Measurements from ENCODE around the gene NTM. TPM values are rescaled to one million over a fixed set of nuclear protein-coding genes. Genes with fewer than 3 reads are reported as not detected.

The NTM gene
- total and polyA plus RNA-seq, 2 experiments from 2014 or later, result 1.1 to 1.7 TPM

GRCh38 chr11:131965504-131965903 is 595.1 kb downstream of the NTM start:
- no peak overlapping the region for H3K27ac ChIP-seq
- H3K27me3 ChIP-seq, result peaks cover 13% of the 10 kb centered on the region
- H3K4me1 ChIP-seq (ENCODE audit: low read depth), result no peaks in the 10 kb centered on the region
- no peaks in the 10 kb centered on the region for H3K9me3 ChIP-seq (ENCODE audit: low read depth)
- no peak overlapping the region for H3K4me3 ChIP-seq
- TF ChIP-seq, protein P1, sequence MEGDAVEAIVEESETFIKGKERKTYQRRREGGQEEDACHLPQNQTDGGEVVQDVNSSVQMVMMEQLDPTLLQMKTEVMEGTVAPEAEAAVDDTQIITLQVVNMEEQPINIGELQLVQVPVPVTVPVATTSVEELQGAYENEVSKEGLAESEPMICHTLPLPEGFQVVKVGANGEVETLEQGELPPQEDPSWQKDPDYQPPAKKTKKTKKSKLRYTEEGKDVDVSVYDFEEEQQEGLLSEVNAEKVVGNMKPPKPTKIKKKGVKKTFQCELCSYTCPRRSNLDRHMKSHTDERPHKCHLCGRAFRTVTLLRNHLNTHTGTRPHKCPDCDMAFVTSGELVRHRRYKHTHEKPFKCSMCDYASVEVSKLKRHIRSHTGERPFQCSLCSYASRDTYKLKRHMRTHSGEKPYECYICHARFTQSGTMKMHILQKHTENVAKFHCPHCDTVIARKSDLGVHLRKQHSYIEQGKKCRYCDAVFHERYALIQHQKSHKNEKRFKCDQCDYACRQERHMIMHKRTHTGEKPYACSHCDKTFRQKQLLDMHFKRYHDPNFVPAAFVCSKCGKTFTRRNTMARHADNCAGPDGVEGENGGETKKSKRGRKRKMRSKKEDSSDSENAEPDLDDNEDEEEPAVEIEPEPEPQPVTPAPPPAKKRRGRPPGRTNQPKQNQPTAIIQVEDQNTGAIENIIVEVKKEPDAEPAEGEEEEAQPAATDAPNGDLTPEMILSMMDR (IDR thresholded peaks at IDR 0.05; ENCODE audit: low read depth, low read length), result no peak
- no peaks in the 10 kb centered on the region for H3K36me3 ChIP-seq
- no peak for DNase-seq (ENCODE audit: low read depth in 1 of 2, low spot score in 1 of 2)

DNA sequence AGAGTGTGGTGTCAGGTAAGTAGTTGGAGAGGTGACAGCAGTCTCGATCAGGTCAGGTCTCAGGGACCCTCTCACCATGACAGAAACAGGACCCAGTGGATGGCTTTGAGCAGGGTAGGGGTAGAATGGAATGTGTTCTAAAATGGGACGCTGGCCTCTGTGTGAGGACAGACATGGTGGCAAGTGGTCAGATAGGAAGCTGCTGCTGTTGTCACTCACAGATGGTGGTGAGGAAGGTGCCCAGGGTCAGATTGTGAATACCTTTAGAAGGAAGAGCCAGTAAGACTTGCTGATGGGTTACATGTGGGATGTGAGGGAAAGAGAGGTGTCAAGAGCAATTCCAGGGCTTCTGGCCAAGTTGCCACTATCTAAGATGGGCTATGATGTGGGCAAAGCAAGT is 596.3 kb downstream of the NTM start:
- no peak for DNase-seq (ENCODE audit: low read depth in 1 of 2, low spot score in 1 of 2)
- Histone ChIP-seq H3K27me3 (peaks cover 13% of the 10 kb centered on the region), H3K27ac (no peak overlapping the region), H3K4me1 (ENCODE audit: low read depth) (no peaks in the 10 kb centered on the region), H3K4me3 (no peak overlapping the region), H3K9me3 (ENCODE audit: low read depth) (no peaks in the 10 kb centered on the region), H3K36me3 (no peaks in the 10 kb centered on the region)
- TF ChIP-seq, protein P1 (IDR thresholded peaks at IDR 0.05; ENCODE audit: low read depth, low read length), result no peak

DNA sequence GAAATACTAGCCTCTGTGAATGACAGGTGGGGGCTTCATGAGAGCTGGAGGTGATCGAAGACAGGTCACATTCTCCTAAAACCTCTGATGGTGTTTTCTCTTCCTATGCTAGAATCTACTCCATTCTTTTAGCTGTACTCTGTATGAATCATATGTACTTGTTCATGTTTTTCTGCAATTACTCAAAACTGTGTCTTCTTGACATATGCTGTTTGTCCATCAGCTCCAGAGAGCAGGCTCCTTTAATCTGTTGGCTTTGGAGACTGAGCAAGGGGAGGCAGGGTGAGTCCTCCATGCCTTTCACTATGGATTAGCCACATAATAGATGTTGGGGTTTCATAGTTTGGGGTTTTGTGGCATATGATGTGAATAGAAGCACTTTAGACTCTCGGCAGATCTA is 598.8 kb downstream of the NTM start:
- no peaks in the 10 kb centered on the region for H3K9me3 ChIP-seq (ENCODE audit: low read depth)
- peaks cover 13% of the 10 kb centered on the region for H3K27me3 ChIP-seq
- H3K4me1 ChIP-seq (ENCODE audit: low read depth), result no peaks in the 10 kb centered on the region
- H3K36me3 ChIP-seq, result no peaks in the 10 kb centered on the region
- TF ChIP-seq, protein P1 (IDR thresholded peaks at IDR 0.05; ENCODE audit: low read depth, low read length), result no peak
- no peak for DNase-seq (ENCODE audit: low read depth in 1 of 2, low spot score in 1 of 2)
- H3K27ac ChIP-seq, result no peak overlapping the region
- no peak overlapping the region for H3K4me3 ChIP-seq

DNA sequence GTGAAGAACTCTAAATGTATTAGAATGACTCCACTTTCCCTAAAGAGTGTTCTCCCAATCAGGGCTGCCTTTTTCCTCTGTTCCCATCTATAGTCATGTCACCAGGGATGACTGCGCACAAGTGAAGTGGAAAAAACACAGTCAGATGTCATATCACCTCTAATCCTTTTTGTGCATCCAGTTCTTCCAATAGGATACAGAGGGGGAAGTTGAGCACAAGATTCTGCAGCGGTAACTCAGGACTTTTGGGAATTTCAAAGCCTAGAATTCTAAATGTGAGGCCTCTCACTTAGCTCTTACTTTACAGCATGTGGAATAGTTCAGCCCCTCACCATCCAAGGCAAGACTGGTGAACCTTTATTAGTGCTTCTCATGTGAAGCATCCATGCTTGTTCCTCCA is 602.6 kb downstream of the NTM start:
- H3K4me3 ChIP-seq, result no peak overlapping the region
- no peaks in the 10 kb centered on the region for H3K4me1 ChIP-seq (ENCODE audit: low read depth)
- no peaks in the 10 kb centered on the region for H3K9me3 ChIP-seq (ENCODE audit: low read depth)
- H3K27ac ChIP-seq, result no peak overlapping the region
- no peaks in the 10 kb centered on the region for H3K36me3 ChIP-seq
- H3K27me3 ChIP-seq, result peaks cover 18% of the 10 kb centered on the region
- DNase-seq (ENCODE audit: low read depth in 1 of 2, low spot score in 1 of 2), result no peak
- TF ChIP-seq, protein P1 (IDR thresholded peaks at IDR 0.05; ENCODE audit: low read depth, low read length), result no peak

- TF ChIP-seq, protein P1 (IDR thresholded peaks at IDR 0.05; ENCODE audit: low read depth, low read length), result no peak
- Histone ChIP-seq H3K4me1 (ENCODE audit: low read depth) (no peaks in the 10 kb centered on the region), H3K27ac (no peak overlapping the region), H3K27me3 (peaks cover 12% of the 10 kb centered on the region), H3K36me3 (no peaks in the 10 kb centered on the region), H3K4me3 (no peak overlapping the region), H3K9me3 (ENCODE audit: low read depth) (no peaks in the 10 kb centered on the region)
- no peak for DNase-seq (ENCODE audit: low read depth in 1 of 2, low spot score in 1 of 2)
Measured at GRCh38 chr11:131975619-131976018, 605.2 kb downstream of the NTM start.

DNA sequence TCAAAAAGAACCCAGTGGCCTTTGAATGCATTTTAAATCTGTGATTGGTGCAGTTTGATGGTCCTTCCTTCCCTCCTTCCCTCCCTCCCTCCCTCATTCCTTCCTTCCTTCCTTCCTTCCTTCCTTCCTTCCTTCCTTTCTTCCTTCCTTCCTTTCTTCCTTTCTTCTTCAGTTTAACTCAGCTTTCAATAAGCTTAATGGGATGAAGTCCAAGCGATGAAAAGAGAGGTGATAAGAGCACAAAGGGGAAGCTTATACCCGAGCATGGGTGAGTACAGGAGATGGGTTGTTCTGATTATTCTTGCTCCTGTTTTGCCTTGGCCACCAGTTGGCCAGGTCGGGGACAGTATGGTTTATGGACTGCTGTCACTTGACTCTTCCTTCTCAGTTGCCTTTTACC is 605.6 kb downstream of the NTM start:
- H3K9me3 ChIP-seq (ENCODE audit: low read depth), result no peaks in the 10 kb centered on the region
- H3K36me3 ChIP-seq, result no peaks in the 10 kb centered on the region
- H3K4me3 ChIP-seq, result no peak overlapping the region
- H3K4me1 ChIP-seq (ENCODE audit: low read depth), result no peaks in the 10 kb centered on the region
- TF ChIP-seq, protein P1 (IDR thresholded peaks at IDR 0.05; ENCODE audit: low read depth, low read length), result no peak
- H3K27ac ChIP-seq, result no peak overlapping the region
- peaks cover 12% of the 10 kb centered on the region for H3K27me3 ChIP-seq
- no peak for DNase-seq (ENCODE audit: low read depth in 1 of 2, low spot score in 1 of 2)
